Measurements from ENCODE around the gene UNC13A. TPM values are rescaled to one million over a fixed set of nuclear protein-coding genes. Genes with fewer than 3 reads are reported as not detected.

Gene UNC13A
- total RNA-seq, 1 experiment from 2014 or later = 29.0 TPM

DNA sequence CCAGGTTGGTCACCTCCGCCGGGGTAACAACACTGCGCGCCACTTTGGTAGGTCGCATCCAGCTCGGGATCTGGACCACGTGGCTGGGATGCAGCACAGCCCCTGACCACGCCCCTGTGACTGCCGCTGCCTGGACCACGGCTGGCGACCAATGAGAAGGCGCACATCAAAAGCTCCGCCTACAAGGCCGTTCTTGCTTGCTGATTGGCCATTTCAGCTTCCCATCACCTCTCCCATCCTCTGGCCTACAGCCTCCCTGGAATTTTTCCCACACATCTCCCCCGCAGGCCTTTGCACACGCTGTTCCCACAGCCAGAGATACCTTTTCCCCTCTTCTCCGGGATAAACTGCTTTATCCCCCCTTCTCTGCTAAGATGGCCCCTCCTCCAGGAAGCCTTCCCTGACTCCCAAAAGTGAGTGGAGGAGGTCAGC, 18.6 kb upstream of the UNC13A start:
- Histone ChIP-seq H3K9ac (ENCODE audit: low read length) (no peak overlapping the region), H2AFZ (ENCODE audit: low read depth, low read length, poor library complexity, severe bottlenecking) (peak overlapping the region; percentile 73), H3K4me3 (replicated peaks in 1 of 2; ENCODE audit: low read depth in 1 of 2, low read length in 2 of 2) (no peak overlapping the region), H3K27me3 (ENCODE audit: insufficient read depth, low read length) (no peaks in the 10 kb centered on the region), H3K9me3 (ENCODE audit: control insufficient read depth in 1 of 2, insufficient read depth in 1 of 2, low read depth in 1 of 2, low read length in 2 of 2) (no peaks in the 10 kb centered on the region), H3K9me2 (ENCODE audit: insufficient read depth) (no peaks in the 10 kb centered on the region), H4K20me1 (ENCODE audit: insufficient read depth) (no peaks in the 10 kb centered on the region), H3K4me1 (ENCODE audit: control insufficient read depth in 1 of 2, insufficient read depth in 2 of 2, low read length in 2 of 2) (no peaks in the 10 kb centered on the region), H3K4me2 (ENCODE audit: low read length) (no peak overlapping the region), H3K36me3 (ENCODE audit: control insufficient read depth in 1 of 2, insufficient read depth in 2 of 2, low read length in 2 of 2) (no peaks in the 10 kb centered on the region), H3K79me2 (ENCODE audit: insufficient read depth, low read length) (no peaks in the 10 kb centered on the region), H3K27ac (ENCODE audit: low read depth, low read length) (no peak overlapping the region)
- ChIA-PET CTCF (interaction anchor here (0.9 to 1.4 kb wide), 2 partner anchors 12 to 60 kb away, joined by 3 to 5 read pairs; partner anchors contain the start of gene MAP1S), POLR2A (no interaction called here), RAD21 (ENCODE audit: low non-redundant PET in 1 of 2, low total read pairs in 2 of 2, uncharacterized antibody in 2 of 2, unreplicated experiment in 2 of 2) (no interaction called here)
- DNase-seq (ENCODE audit: low read depth, low spot score) = peak; percentile 69
- no peak for TF ChIP-seq SP1 (IDR thresholded peaks at IDR 0.05; ENCODE audit: low read depth)
- TF ChIP-seq, protein P1, sequence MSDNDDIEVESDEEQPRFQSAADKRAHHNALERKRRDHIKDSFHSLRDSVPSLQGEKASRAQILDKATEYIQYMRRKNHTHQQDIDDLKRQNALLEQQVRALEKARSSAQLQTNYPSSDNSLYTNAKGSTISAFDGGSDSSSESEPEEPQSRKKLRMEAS (IDR thresholded peaks at IDR 0.05) = peak; percentile 48; the same call in 1 of the 2 replicates
- intact Hi-C loops (cut with micrococcal nuclease) = no loop called here
- no TSS peak for BruUV-seq (replicated peaks)
- ATAC-seq = peak; percentile 87

DNA sequence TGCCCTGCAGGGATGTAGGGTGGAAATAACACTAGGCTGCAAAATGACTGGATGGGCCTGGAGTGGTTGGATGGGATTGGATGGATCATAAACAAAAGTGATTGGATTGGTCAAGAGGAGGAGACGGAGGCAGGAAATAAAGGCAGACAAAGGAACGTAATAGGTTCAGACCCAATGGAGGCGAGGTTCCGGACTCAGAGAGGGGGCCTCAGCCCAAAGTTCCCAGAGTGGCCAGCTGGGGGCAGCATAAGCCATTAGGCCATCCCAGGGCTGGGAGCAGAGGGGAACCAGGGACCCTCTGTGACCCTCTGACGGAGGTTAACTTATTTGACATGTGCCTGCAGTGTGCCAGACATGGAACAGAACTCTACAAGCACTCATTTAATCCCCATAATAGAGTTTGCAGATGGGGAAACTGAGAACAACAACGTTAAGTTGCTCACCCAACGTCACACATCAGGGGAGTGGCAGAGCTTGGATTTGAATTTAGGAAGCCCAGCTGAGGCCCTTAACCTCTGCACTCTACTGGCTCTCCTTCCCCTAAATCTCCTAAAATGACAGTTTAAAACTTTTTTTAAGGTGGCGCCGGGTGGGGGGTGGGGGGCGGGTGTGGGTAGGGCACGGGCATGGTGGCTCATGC, 15.8 kb upstream of the UNC13A start:
- no peak overlapping the region for H2AFZ ChIP-seq (ENCODE audit: low read depth, low read length, poor library complexity, severe bottlenecking)
- H3K4me2 ChIP-seq (ENCODE audit: low read length) = no peak overlapping the region
- no peaks in the 10 kb centered on the region for H3K27me3 ChIP-seq (ENCODE audit: insufficient read depth, low read length)
- no peaks in the 10 kb centered on the region for H3K9me2 ChIP-seq (ENCODE audit: insufficient read depth)
- no TSS peak for BruUV-seq (replicated peaks)
- intact Hi-C loops (cut with micrococcal nuclease) = loop anchor here (5.0 kb wide), 2 partner anchors 73 to 153 kb away; partner anchors contain the start of gene RPL18A
- H3K36me3 ChIP-seq (ENCODE audit: control insufficient read depth in 1 of 2, insufficient read depth in 2 of 2, low read length in 2 of 2) = no peaks in the 10 kb centered on the region
- RAD21 ChIA-PET (ENCODE audit: low non-redundant PET in 1 of 2, low total read pairs in 2 of 2, uncharacterized antibody in 2 of 2, unreplicated experiment in 2 of 2) = interaction anchor here (0.9 to 1.6 kb wide), 2 partner anchors 63 kb away, joined by 3 read pairs; no protein-coding TSS in a partner anchor
- H3K27ac ChIP-seq (ENCODE audit: low read depth, low read length) = no peak overlapping the region
- POLR2A ChIA-PET = no interaction called here
- DNase-seq (ENCODE audit: low read depth, low spot score) = peak; percentile 64
- peak; percentile 84 for ATAC-seq
- H3K9ac ChIP-seq (ENCODE audit: low read length) = no peak overlapping the region
- H3K79me2 ChIP-seq (ENCODE audit: insufficient read depth, low read length) = no peaks in the 10 kb centered on the region
- no peaks in the 10 kb centered on the region for H4K20me1 ChIP-seq (ENCODE audit: insufficient read depth)
- H3K4me1 ChIP-seq (ENCODE audit: control insufficient read depth in 1 of 2, insufficient read depth in 2 of 2, low read length in 2 of 2) = no peaks in the 10 kb centered on the region
- H3K4me3 ChIP-seq (replicated peaks in 1 of 2; ENCODE audit: low read depth in 1 of 2, low read length in 2 of 2) = no peak overlapping the region
- CTCF ChIA-PET = interaction anchor here (0.6 to 1.5 kb wide), 7 partner anchors 10 to 70 kb away, joined by 3 to 5 read pairs (median 4); partner anchors contain the start of gene MAP1S
- TF ChIP-seq JUND (IDR thresholded peaks at IDR 0.05) (no peak), RAD21 (IDR thresholded peaks at IDR 0.05; ENCODE audit: low read depth) (peak; percentile 70)
- TF ChIP-seq, protein P2, sequence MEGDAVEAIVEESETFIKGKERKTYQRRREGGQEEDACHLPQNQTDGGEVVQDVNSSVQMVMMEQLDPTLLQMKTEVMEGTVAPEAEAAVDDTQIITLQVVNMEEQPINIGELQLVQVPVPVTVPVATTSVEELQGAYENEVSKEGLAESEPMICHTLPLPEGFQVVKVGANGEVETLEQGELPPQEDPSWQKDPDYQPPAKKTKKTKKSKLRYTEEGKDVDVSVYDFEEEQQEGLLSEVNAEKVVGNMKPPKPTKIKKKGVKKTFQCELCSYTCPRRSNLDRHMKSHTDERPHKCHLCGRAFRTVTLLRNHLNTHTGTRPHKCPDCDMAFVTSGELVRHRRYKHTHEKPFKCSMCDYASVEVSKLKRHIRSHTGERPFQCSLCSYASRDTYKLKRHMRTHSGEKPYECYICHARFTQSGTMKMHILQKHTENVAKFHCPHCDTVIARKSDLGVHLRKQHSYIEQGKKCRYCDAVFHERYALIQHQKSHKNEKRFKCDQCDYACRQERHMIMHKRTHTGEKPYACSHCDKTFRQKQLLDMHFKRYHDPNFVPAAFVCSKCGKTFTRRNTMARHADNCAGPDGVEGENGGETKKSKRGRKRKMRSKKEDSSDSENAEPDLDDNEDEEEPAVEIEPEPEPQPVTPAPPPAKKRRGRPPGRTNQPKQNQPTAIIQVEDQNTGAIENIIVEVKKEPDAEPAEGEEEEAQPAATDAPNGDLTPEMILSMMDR (IDR thresholded peaks at IDR 0.05 in 2 of 3, conservative IDR thresholded peaks at IDR 0.05 in 1 of 3; ENCODE audit: borderline replicate concordance in 1 of 3, insufficient read depth in 1 of 3, low read depth in 2 of 3, low read length in 2 of 3) = peak; percentile 64 to 93 (median 91)
- H3K9me3 ChIP-seq (ENCODE audit: control insufficient read depth in 1 of 2, insufficient read depth in 1 of 2, low read depth in 1 of 2, low read length in 2 of 2) = no peaks in the 10 kb centered on the region

Data from HCT116 (cell line).